GM12878 (cell line): ENCODE data around the gene BRD1. TPM values are rescaled to one million over a fixed set of nuclear protein-coding genes. Genes with fewer than 3 reads are reported as not detected.

ENCODE experiments used
- ATAC-seq: fragments of 200-7000 bp; cut with Tn5 transposase; 3 replicates; pipeline ENCODE4 v1.9.1; 2020; ENCODE audit warnings: mild to moderate bottlenecking, moderate library complexity
- BruUV-seq: library from RNA; stranded (reverse); fragments of 400-500 nt; replicated peaks from 2 replicates; lab custom pipeline; 2021; lab: Mats Ljungman, UMichigan
- CTCF ChIA-PET: fragments of 300-600 bp; sonication (Branson Sonifier 250); formaldehyde crosslinking; extraction: SDS; loops from one replicate; lab custom pipeline; 2021; ENCODE audit warnings: inconsistent platforms; lab: Yijun Ruan, JAX
- POLR2A ChIA-PET: fragments of 350-600 bp; formaldehyde crosslinking; extraction: SDS; loops from one replicate; lab custom pipeline; 2021; ENCODE audit warnings: inconsistent platforms; lab: Charles Lee
- RAD21 ChIA-PET: fragments of 300-600 bp; sonication (Branson Sonifier 250); formaldehyde crosslinking; loops from one replicate; lab custom pipeline; 2023; ENCODE audit warnings: antibody characterized with exemption; ENCODE audit not compliant: unreplicated experiment; lab: Charles Lee
- SMC1A ChIA-PET: fragments of 300-600 bp; sonication (Branson Sonifier 250); formaldehyde crosslinking; loops from one replicate; lab custom pipeline; 2023; ENCODE audit not compliant: unreplicated experiment, uncharacterized antibody; lab: Charles Lee
- DNase-seq: peaks from one replicate; pipeline ENCODE4 v3.0.0-alpha.2; 2011; ENCODE audit warnings: low read depth, low spot score
- FAIRE-seq: peaks from 3 replicates; lab custom pipeline; 2011; peaks lifted over from hg19 to GRCh38; lab: Jason Lieb, UNC
- H2AFZ ChIP-seq: 2 replicates; pipeline ENCODE4 v1.6.0; 2011; ENCODE audit warnings: low read depth, low read length, control low read depth; ENCODE audit not compliant: control insufficient read depth
- H3K27ac ChIP-seq: 2 replicates; pipeline ENCODE4 v1.5.1; 2011; ENCODE audit warnings: control low read depth; ENCODE audit not compliant: control insufficient read depth, insufficient read depth
- H3K27me3 ChIP-seq, 2 experiments: replicated peaks in 1 of 2; 2 replicates each; pipeline versions ENCODE4 v1.6.0 to v1.6.1; 2011; ENCODE audit warnings: low read length in 1 of 2; ENCODE audit not compliant: control insufficient read depth in 2 of 2, insufficient read depth in 2 of 2
- H3K36me3 ChIP-seq, 2 experiments: 2 replicates each; pipeline ENCODE4 v1.5.1; 2011; ENCODE audit warnings: low read length in 1 of 2; ENCODE audit not compliant: control insufficient read depth in 2 of 2, insufficient read depth in 2 of 2
- H3K4me1 ChIP-seq: 2 replicates; pipeline ENCODE4 v1.6.1; 2011; ENCODE audit warnings: mild to moderate bottlenecking, low read length, moderate library complexity, mixed read lengths; ENCODE audit not compliant: control insufficient read depth, insufficient read depth
- H3K4me2 ChIP-seq: 2 replicates; pipeline ENCODE4 v1.6.0; 2011; ENCODE audit warnings: control low read depth; ENCODE audit not compliant: control insufficient read depth, insufficient read depth
- H3K4me3 ChIP-seq: fragments of 200-600 bp; sonication (generic); 2 replicates; pipeline ENCODE4 v1.5.1; 2016
- H3K79me2 ChIP-seq: 2 replicates; pipeline ENCODE4 v1.6.0; 2011; ENCODE audit warnings: low read length; ENCODE audit not compliant: control insufficient read depth, insufficient read depth
- H3K9ac ChIP-seq: 2 replicates; pipeline ENCODE4 v1.8.0; 2011; ENCODE audit warnings: low read length, control low read depth, mixed read lengths; ENCODE audit not compliant: control insufficient read depth, insufficient read depth
- H3K9me3 ChIP-seq: replicated peaks from 3 replicates; pipeline ENCODE4 v1.5.1; 2011; ENCODE audit warnings: mild to moderate bottlenecking, low read length; ENCODE audit not compliant: control insufficient read depth, insufficient read depth
- H4K20me1 ChIP-seq: 2 replicates; pipeline ENCODE4 v1.6.0; 2011; ENCODE audit not compliant: control insufficient read depth, insufficient read depth
- EED ChIP-seq: sonication (generic); IDR thresholded peaks from 2 replicates; pipeline ENCODE4 v1.6.1; 2016; ENCODE audit warnings: antibody characterized with exemption, low read depth
- MEF2B ChIP-seq: fragments of 450-650 bp; IDR thresholded peaks from 2 replicates; pipeline ENCODE4 v1.6.1; 2018; ENCODE audit warnings: mild to moderate bottlenecking, moderate library complexity; ENCODE audit not compliant: partially characterized antibody, poor library complexity, severe bottlenecking
- MTA2 ChIP-seq: fragments of 450-650 bp; IDR thresholded peaks from 2 replicates; pipeline ENCODE4 v1.6.1; 2016; ENCODE audit warnings: low read depth, mild to moderate bottlenecking, moderate library complexity
- PRDM15 ChIP-seq: fragments of 450-650 bp; formaldehyde crosslinking; IDR thresholded peaks from 2 replicates; pipeline ENCODE4 v1.4.0; 2020; ENCODE audit warnings: mild to moderate bottlenecking, moderate library complexity
- RCOR1 ChIP-seq: conservative IDR thresholded peaks from 2 replicates; pipeline ENCODE4 v1.6.1; 2012; ENCODE audit warnings: low read depth, low read length, improper control_type of control experiment
- SIN3A ChIP-seq: IDR thresholded peaks from 2 replicates; pipeline ENCODE4 v1.6.1; 2012; ENCODE audit warnings: low read depth, low read length, improper control_type of control experiment
- SP1 ChIP-seq: IDR thresholded peaks from one replicate; pipeline ENCODE4 v1.6.1; 2011; ENCODE audit warnings: low read depth, low read length
- WGBS: methylation state at CpG from one replicate; pipeline ENCODE4 v1.1.6; 2016; ENCODE audit warnings: low lambda C conversion rate; ENCODE audit not compliant: insufficient replicate concordance, insufficient coverage; ENCODE audit errors: missing lambda C conversion rate; 5-methylcytosine and 5-hydroxymethylcytosine counted together
- in situ Hi-C: fragments of 300-500 bp; cut with MboI; formaldehyde crosslinking; loops from 9 replicates; pipeline ENCODE4 v1.14.3; 2018; ENCODE audit warnings: mixed read lengths
- intact Hi-C: fragments of 100-400 bp; cut with micrococcal nuclease; formaldehyde crosslinking; loops from one replicate; pipeline ENCODE4 v1.14.2; 2022; ENCODE audit not compliant: unreplicated experiment
- polyA plus RNA-seq, 11 experiments: library from polyadenylated mRNA; depleted of rRNA in 4 of 11; unstranded in 6 of 11; stranded (reverse) in 5 of 11; fragments of >200 nt; fragmentation: Nextera tagmentation in 4 of 11; fragmentation: Illumina TruSeq in 1 of 11; extraction: Ambion mirVana in 4 of 11; extraction: Trizol in 1 of 11; gene quantifications; 1 replicate in 1 of 11; 2 replicates in 10 of 11; pipeline versions ENCODE4 v1.2.1 to v1.2.3, GENCODE V29; 2011 to 2016; ENCODE audit warnings: inconsistent platforms in 2 of 11, missing spikeins in 2 of 11, low read depth in 1 of 11
- total RNA-seq, 4 experiments: library from RNA; depleted of rRNA in 3 of 4; stranded (reverse); fragments of >200 nt in 3 of 4; fragmentation: Illumina TruSeq in 1 of 4; extraction: Trizol in 1 of 4; gene quantifications; 2 replicates each; pipeline versions ENCODE4 v1.2.1 to v1.2.3, GENCODE V29; 2013 to 2021

Gene BRD1
- total and polyA plus RNA-seq, 10 of the 15 experiments (the other 5 are each of a cell fraction or from before 2014, with no cell fraction given), result 0.90 to 26.4 (median 7.1) TPM

GRCh38 chr22:49777569-49778249 is 50.0 kb downstream of the BRD1 start:
- Histone ChIP-seq H3K9ac (no peak overlapping the region), H4K20me1 (no peaks in the 10 kb centered on the region), H3K27me3 (no peaks in the 10 kb centered on the region), H3K27ac (no peak overlapping the region), H3K79me2 (no peaks in the 10 kb centered on the region; the same call in 1 of the 2 replicates), H2AFZ (no peak overlapping the region), H3K9me3 (no peaks in the 10 kb centered on the region), H3K4me2 (no peak overlapping the region), H3K36me3 (peaks cover 13 to 34% of the 10 kb centered on the region in 2 experiments), H3K4me3 (no peak overlapping the region), H3K4me1 (no peaks in the 10 kb centered on the region)
- DNase-seq, result no peak
- POLR2A ChIA-PET, result no interaction called here
- ATAC-seq, result no peak
- SMC1A ChIA-PET, result no interaction called here
- BruUV-seq, result no TSS peak
- no peak for TF ChIP-seq EED
- no peak for TF ChIP-seq RCOR1
- TF ChIP-seq SIN3A, result no peak
- no peak for TF ChIP-seq SP1
- TF ChIP-seq MEF2B, result no peak
- TF ChIP-seq MTA2, result no peak
- TF ChIP-seq PRDM15, result no peak
- intact Hi-C loops, result no loop called here
- in situ Hi-C loops, result no loop called here
- RAD21 ChIA-PET, result no interaction called here
- CTCF ChIA-PET, result no interaction called here
- WGBS, result 91% methylated on average over 34 of the region's 40 CpGs
- no peak for FAIRE-seq
